ENCODE results near the gene ITPKC.

ITPKC gene

DNA sequence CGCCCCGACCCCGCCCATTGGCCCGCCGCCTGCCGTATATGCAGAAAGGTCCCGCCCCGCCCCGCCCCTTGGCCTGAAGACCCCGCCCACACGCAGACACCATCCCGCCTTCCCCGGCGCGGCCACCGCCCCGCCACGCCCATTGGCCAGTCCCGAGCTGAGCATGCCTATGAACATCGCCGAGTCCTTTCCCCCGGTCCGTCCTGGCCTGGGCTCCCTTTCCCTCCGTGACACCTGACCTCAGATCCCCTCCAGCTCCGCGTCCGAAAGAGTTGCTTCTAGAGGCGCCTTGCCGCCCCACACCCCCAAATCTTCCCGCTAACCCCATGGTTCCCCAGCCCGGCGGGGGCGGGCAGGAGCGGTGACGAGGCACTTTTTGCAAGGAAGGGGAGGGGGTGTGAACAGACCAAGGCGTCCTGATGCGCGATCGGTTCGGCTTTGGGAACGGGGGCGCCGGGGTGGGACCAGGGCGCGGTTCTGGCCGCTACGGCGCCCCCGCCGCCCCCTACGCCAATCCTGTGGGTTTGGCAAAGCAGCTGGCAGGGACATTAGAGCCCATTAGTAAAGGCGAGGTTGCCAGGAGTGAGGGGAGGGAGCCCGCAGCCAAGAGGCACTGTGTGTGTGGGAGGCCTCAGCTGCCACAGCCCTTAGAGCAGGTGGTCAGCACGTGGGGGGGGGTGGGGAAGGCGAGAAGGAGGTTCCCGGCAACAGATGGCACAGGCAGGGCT lies 26.1 kb upstream of the ITPKC start:
- peak; percentile 90 for DNase-seq (ENCODE audit: low read depth)

DNA sequence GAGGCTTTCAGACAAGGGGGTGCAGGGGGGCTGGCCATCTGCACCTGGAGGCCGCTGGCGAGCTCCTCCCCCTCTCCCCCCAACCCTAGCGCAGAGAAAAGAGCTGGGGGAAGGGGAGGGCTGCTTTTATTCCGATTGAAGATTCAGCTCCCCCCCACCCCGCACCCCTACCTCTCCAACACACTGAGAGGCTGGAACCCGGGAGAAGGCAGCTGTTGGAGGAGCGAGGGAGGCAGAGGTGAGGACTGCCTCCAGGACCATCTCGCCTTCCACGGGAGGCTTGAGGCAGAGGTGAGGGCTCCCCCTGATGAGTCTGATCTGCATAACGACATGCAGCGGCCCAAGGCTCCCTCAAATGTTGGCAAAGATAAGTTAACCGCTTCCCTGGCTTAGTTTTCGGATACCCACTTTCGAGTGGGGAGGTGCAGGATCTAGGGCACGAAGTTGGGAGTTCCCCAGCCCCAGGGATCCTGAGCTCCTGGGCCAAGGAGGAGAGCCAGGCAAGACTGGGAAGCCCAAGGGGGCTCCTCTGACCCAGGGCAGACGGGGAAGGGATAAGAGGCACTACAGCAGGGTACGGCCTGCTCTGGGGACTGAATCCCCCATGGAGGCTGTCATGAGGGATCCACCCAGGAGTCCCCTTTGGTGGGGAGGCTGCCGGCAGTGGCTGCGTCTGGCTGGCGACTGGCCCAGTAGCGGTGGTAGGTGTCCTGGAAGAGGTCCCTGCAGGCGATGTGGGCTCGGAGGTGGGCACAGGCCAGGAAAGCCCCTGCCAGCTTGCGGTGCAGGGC lies 25.3 kb upstream of the ITPKC start:
- no peak for DNase-seq (ENCODE audit: low read depth)

DNA sequence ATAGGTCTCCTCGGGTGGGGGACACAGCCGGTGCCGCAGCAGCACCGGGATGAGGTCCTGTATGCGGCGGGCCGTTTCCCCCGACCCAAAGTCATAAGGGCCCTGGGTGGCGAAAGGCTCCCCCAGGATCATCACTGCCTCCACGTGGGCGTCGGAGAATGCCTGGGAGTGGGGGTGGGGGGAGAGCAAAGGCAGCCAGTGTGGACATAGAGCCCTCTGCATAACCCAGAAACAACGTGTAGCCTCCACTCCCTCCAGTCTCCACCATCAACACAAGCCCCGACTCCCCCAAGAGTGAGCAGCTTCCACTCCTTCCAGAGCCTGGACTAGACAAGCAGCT lies 24.7 kb upstream of the ITPKC start:
- no peak for DNase-seq (ENCODE audit: low read depth)

DNA sequence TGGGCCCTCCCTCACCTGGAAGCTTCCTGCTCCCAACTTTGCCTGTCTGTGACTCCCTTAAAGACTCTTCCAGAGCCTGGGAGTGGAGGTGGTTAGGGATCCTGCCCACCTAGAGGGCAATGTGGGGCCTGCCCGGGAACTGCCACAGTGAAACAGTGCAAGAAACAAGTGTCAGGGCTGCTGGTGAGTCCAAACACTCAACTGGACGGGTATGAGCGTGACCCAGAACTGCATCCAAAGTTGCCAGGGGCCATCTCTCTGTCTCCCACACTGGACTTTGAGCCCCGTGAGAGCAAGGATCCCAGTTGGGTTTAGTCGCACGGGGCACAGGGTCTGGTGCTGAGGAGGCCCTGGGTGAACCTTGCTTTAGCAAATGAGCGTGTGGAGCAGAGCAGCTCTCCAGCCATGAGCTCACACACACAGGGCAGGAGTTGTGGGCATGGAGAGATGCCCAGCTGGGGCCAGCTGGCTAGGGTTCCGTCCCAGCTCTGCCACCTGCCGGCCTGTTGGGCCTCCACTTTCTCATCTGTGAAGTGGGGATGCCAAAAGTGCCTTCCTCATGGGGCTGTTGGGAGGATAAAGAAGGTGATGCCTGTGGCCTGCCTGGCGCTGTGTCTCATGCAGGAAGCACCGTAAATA lies 23.6 kb upstream of the ITPKC start:
- DNase-seq (ENCODE audit: low read depth): no peak

DNA sequence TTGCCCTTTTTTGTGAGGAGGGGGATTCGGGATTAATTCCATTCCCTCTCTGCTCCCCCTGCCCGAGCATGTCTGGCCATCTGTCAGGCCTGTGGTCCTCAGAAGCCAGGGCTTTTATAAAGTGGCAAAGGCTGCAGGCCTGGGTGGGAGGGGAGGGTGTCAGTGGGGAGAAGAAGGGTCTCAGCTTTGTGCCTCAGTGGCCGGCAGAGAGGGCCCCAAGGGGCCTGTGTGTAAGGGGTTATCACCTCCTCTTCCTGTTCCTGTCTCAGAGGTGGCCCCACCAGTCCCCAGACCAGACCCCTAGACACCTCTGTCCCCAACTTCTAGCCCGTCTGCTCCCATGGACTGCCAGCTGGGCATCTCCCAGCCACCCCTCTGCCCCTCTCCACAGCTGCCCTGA lies 23.0 kb upstream of the ITPKC start:
- DNase-seq (ENCODE audit: low read depth): no peak

DNA sequence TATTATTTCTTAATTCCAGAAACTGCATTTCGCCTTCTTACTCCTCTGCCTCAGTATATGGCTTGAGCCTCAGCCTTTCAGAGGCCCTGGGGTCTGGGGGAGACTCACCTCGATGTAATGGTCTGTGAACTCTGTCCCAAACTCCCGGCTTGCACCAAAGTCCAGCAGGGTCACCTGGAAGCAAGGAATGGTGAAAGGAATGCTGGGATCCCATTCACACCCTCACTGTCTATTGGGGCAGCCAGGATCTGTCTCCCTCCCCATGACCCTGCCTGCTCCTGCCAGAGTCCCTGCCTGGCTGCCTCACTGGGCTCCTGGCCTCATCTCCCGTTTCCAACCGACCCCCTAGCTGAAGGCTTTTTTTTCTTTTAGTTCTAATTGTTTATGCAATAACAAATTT lies 21.0 kb upstream of the ITPKC start:
- no peak for DNase-seq (ENCODE audit: low read depth)

DNA sequence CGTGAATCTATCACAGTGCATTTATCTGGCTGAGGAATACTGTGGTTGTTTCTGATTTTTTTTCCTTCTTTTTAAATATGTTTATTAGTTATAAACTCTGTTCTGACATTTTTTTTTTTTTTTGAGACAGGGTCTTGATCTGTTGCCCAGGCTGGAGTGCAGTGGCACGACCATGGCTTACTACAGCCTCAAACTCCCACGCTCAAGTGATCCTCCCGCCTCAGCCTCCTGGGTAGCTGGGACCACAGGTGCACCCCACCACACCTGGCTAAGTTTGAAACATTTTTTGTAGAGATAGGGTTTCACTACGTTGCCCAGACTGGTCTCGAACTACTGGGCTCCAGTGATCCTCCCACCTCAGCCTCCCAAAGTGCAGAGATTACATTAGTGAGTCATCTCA lies 19.9 kb upstream of the ITPKC start:
- DNase-seq (ENCODE audit: low read depth): no peak

DNA sequence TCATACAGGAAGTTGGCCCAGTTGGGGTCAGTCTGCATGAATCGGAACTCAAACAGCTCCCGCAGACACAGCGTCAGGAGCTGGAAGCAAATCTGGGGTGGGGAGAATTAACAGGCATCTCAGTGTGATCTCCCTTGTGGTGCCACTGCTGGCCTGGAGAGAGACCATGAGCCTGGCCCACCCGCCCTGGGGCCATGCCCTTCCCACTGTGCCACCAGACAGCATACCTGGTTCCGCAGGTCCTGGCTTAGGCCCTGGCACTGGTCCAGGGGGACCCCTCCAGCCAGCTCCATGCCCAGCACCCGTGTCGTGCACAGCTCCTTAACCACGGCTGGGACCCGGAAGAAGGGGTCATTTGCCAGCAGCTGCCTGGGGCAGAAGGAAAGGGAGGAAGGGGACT lies 16.8 kb upstream of the ITPKC start:
- DNase-seq (ENCODE audit: low read depth): no peak

DNA sequence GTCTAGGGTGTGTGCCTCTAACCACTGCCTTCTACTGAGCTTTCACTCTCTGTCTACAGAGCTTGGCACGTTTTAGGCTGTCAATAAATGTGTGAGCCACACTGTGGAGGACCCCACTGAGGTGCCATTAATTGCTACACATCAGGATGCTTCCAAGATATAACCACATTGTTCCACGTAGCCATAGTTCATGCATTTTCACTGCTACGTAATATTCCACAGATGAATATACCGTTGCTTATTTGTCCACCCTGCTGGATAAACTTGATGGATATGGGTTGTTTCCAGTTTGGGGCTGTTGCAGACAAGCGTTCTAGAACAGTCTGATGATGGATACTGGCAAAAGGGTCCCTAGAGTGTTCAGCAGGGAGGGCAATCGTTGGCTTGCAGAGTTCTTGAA lies 15.2 kb upstream of the ITPKC start:
- DNase-seq (ENCODE audit: low read depth): no peak

DNA sequence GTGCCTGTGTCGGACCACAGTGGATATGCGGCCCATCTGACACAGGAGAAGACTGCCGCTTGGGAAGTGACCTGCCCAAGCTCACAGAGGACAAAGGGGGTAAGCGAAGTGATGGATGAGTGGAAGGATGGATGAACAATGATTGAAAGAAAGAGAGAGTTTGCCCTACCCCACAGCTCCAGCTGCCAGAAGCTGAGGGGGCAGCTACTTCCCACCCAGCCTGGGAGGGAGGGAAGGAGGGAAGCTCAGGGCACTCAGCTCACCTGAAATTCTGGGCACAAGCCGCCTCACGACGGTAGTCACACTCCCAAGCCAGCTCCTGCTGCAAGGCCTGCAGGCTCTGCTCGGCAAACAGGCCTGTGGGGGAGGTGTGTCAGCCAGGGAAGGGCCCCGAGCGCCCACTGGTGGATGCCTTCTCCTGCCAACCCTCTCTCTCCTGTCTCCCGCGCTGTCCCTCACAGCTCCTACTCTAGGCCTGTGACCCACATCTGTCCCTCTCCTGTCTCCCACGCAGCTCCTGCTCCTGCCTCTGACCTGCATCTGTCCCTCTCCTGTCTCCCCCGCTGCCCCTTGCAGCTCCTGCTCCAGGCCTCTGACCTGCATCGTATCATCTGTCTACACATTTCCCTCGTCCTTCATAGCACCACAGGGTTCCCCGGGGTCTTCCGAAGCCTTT lies 14.4 kb upstream of the ITPKC start:
- no peak for DNase-seq (ENCODE audit: low read depth)

DNA sequence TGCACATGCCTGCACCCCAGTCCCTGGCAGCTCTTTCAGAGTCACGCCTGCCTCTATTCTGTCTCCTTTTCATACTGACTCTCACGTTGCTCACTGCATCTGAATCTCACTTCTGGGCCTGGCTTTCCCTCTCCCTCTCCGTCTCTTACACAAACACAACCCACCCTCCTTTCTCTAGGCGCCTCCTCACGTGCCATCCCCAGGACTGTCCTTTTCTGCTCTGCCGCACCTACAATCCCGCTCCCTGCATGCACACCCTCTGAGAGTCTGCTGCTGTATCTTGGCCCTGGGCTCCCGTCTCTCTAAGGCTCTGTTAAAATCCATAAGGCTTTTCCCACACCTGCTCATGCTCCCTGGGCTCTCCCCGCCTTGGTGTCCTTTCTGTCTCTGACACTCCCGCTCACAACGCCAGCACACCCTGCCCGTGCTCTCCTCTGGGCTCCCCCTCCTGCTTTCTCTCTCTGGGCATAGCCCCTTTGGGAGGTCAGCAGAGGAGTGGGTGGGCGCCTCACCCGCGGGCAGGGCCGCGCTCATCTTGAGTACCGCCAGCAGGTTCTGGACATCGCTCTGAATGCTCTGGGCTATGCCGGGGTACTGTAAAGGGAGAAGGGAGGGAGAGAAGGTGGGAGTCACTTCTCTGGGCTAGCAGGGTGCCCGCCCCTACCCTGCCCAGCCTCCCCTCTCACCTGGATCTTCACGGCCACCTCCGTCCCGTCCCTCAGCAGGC lies 13.7 kb upstream of the ITPKC start:
- no peak for DNase-seq (ENCODE audit: low read depth)

DNA sequence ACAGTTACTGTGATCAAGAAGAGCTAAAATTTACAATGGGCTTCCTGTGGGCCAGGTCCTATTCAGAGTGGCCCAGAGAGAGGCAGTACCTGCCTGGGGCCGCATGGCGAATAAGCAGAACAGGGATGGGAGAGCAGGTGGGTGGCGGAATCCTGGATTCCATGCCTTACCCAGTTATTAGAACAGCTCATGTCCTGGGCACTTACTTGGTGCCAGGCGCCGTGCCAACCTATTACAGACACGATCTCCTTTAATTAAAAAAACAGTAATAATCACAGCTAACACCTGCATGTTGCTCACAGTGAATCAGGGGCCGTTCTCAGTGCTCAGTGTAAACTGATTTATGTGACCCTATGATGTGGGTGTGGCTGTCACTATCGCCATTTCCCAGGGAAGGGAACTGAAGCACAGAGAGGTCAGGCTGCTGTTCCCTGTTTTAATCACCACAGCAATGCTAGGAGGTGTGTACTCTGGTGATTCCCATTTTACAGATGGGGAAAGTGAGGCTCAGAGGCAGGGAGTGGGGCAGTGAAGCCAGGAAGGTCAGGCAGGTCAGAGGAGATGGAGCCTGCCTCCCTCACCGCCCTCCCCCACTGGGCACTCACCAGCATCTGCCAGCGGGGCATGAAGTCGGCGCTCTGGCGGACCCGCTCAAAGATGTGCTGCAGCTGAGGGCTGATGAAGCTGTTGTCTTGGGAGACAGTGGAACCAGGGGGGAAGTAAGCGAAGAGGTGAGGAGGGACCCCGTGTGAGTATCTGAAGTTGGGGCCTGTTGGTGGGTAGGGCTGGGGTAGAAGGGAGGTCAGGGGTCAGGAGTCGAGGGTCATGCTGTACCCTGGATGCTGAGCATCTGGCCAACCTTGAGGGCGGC lies 12.2 kb upstream of the ITPKC start:
- no peak for DNase-seq (ENCODE audit: low read depth)

DNA sequence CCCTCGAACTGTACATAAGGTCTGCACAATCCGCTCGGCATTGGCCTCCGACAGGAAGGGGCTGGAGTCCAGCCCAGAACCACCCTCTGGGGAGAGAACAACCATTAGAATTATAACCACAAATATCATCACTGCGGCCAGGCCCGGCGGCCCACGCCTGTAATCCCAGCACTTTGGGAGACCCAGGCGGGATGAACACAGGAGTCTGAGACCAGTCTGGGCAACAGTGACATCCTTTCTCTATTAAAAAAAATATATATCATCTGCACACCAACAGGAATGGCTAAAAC lies 11.6 kb upstream of the ITPKC start:
- no peak for DNase-seq (ENCODE audit: low read depth)

DNA sequence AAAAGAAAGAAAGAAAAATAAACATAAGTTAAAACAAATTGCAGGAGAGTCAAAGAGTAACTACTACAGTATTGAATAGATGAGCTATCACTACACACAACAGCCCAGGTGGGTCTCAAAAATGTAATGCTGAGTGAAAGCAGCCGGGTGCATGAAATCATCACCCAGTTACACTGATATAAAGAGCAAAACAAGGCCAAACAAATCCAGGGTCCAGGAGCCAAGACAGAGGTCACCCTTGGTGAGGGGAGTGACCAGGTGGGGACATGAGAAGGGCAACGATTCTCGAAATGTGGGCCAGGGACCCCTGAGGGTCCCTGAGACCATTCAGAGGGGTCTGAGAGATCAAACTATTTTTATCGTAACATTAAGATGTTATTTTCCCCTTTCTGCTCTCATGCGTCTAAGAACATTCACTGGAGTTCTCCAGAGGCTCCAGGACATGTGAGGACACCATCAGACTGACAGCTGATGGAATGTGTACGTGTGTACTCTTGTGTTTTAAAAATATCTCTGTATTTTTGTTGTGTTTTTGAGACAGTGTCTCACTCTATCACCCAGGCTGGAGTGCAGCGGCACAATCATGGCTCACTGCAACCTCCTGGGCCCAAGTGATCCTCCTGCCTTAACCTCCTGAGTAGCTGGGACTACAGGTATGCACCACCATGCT lies 10.8 kb upstream of the ITPKC start:
- no peak for DNase-seq (ENCODE audit: low read depth)

DNA sequence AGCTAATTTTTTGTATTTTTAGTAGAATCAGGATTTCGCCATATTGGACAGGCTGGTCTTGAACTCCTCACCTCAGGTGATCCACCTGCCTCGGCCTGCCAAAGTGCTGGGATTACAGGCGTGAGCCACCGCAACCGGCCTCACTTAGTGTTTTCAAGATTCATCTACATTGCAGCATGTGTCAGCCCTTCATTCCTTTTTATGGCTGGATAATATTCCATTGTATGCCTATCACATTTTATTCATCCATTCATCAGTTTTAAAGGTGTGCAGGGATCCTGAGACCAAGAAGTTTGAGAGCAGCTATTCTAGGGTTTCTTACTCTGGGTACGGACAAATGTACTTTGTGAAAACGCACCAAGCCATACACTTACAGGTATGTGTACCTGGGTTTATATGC lies 9.3 kb upstream of the ITPKC start:
- no peak for DNase-seq (ENCODE audit: low read depth)

DNA sequence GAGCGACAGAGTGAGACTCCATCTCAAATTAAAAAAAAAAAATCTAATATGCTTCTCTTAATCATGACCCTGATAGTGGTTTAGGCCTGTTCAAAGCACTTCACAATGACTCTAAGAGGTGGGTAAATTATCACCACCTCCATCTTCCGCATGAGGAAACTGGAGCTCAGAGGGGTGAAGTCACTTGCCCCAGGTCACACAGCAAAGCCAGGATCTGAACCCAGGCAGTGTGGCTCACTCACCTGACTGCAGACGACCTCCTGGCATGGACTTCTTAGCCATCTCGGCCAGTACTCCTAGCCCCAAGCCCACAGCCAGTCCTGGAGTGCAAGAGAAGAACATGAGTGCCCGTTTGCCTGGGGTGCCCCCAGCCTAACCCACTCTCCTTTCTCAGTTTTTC lies 7.1 kb upstream of the ITPKC start:
- no peak for DNase-seq (ENCODE audit: low read depth)

DNA sequence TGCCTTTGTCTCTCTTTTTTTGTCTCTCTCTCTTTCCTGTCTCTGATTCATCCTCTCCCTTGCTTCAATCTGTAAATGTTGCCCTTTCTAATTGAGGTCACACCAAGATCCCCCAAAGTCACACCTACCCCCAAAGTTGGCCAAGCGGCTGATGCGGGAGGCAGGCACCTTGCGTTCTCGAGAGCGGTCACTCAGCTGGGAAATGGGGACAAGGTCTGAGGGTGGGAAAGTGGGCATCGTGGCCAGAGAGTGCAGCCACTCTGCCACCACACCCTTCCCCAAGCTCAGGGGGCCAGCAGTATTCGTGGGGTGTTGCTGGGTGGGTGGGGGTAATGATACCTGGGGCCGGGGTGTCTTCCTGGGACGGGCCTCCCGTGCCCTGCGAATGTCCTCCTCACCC lies 3.0 kb upstream of the ITPKC start:
- no peak for DNase-seq (ENCODE audit: low read depth)

DNA sequence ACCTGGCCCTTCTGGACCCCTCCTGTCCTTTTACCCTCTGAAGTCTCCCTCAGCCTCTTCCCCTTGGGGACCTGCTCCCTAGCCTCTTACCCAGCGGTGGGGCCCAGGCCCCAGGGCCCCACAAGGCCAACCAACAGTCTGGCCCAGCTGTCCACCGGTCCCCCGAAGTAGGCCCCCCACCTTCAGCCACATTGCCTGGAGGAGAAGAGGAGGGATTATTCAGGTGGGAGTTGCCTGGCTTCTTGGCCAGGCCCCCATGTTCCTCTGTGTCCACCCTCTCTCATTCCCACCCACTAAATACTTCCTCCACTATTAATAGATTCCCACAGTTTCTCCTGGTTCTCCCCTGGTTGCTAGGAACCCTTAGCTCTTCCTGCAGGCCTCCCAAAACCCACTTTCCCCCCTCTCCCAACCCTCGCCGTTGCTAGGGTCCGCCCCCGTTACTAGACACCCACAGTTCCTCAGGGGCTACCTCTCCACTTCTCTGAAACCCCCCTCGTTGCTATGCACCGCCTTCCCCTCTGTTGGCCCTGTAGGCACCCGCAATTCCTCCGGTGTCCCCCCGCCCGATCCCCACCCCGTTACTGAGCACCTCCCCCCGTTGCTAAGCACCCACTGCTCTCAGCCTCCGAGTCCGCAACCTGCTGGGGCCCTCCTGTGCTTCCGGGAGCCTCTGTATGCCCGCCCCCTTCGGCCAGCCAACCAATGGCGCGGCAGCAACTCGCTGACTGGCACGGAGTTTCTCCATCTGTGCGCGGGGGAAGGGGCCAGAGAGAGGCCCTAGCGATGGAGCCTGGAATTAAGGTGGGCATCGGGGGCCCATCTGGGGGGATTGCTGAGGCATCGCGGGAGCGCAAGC lies 2.2 kb upstream of the ITPKC start:
- peak; percentile 91 for DNase-seq (ENCODE audit: low read depth)

DNA sequence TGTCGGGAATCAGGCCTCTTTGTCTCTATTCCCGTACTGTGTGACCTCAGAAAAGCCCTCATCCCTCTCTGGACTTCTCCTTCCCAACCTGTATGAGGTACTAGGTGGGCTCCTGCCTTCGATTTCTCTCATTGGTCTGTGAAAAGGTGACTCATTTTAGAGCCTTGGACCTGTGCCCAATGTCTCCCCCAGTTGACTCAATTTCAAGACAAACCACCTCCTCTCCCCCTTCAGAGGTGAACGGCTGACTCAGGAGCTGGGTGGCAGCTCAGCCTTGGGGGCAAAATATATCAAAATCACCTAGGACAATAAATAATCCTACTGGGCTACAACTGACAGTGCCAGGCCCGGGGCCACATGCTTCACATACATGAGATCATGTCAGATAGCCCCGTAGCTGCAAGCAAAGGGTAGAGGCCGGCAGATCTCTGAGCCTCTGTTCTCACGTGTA lies 856 bp upstream of the ITPKC start:
- peak; percentile 94 for DNase-seq (ENCODE audit: low read depth)
